Upper lobe of right lung (tissue), 1 donor: Measurements from ENCODE around the gene TYW1B. TPM values are rescaled to one million over a fixed set of nuclear protein-coding genes. Genes with fewer than 3 reads are reported as not detected.
"Not testable (repeated sequence)": the region's sequence is repeated elsewhere in the genome, so short reads cannot be mapped to it uniquely, and the experiment has no call there.

ENCODE experiments used
- ATAC-seq: fragments of 200-7000 bp; cut with Tn5 transposase; one replicate; pipeline ENCODE4 v1.9.1; 2020; ENCODE audit warnings: mild to moderate bottlenecking, moderate library complexity
- DNase-seq: peaks from one replicate; pipeline ENCODE4 v3.0.0-alpha.2; 2020
- H3K27ac ChIP-seq: fragments of 200-600 bp; one replicate; pipeline ENCODE4 v1.8.0; 2022
- H3K27me3 ChIP-seq: fragments of 200-600 bp; one replicate; pipeline ENCODE4 v1.8.0; 2022; ENCODE audit warnings: mild to moderate bottlenecking
- H3K36me3 ChIP-seq: fragments of 200-600 bp; one replicate; pipeline ENCODE4 v1.8.0; 2022
- H3K4me1 ChIP-seq: fragments of 200-600 bp; one replicate; pipeline ENCODE4 v1.8.0; 2022
- H3K4me3 ChIP-seq: fragments of 200-600 bp; one replicate; pipeline ENCODE4 v1.8.0; 2022; ENCODE audit warnings: mild to moderate bottlenecking
- H3K9me3 ChIP-seq: fragments of 200-600 bp; one replicate; pipeline ENCODE4 v1.8.0; 2022
- CTCF ChIP-seq: fragments of 200-600 bp; IDR thresholded peaks from one replicate; pipeline ENCODE4 v1.8.0; 2022; ENCODE audit warnings: antibody characterized with exemption
- intact Hi-C: fragments of 100-400 bp; cut with DNase I; formaldehyde crosslinking; loops from one replicate; pipeline ENCODE4 v1.11.0; 2022
- total RNA-seq: library from RNA; stranded (reverse); fragmentation: NEBNext Ultra II Directional; extraction: Animal tissue kit (Norgen Biotek cat#: 25700); gene quantifications from one replicate; pipeline ENCODE4 v1.2.1, GENCODE V29; 2021
- donor health status: DM: no; HTN: yes; CAD: no; lungs with severe emphysema.

Gene TYW1B
- total RNA-seq, 1 donor from 2014 or later: 6.7 TPM

- H3K9me3 ChIP-seq, H3K4me3 ChIP-seq, H3K27ac ChIP-seq, H3K27me3 ChIP-seq, intact Hi-C loops, DNase-seq, H3K4me1 ChIP-seq, H3K36me3 ChIP-seq: not testable (repeated sequence)
- TF ChIP-seq CTCF: peak; percentile 32
- peak; percentile 68 for ATAC-seq
Measured at GRCh38 chr7:72635273-72635908, 192.6 kb downstream of the TYW1B start.

- H3K4me1 ChIP-seq, H3K27ac ChIP-seq, H3K9me3 ChIP-seq, H3K4me3 ChIP-seq, intact Hi-C loops, DNase-seq, H3K27me3 ChIP-seq, H3K36me3 ChIP-seq: not testable (repeated sequence)
- ATAC-seq: peak; percentile 20
Measured at GRCh38 chr7:72632765-72633292, 195.2 kb downstream of the TYW1B start.

- H3K4me1 ChIP-seq, H3K4me3 ChIP-seq, H3K27me3 ChIP-seq, H3K36me3 ChIP-seq, H3K9me3 ChIP-seq, intact Hi-C loops, ATAC-seq, DNase-seq, H3K27ac ChIP-seq: not testable (repeated sequence)
Measured at GRCh38 chr7:72628375-72628774, 199.6 kb downstream of the TYW1B start.

- H3K4me1 ChIP-seq, H3K27me3 ChIP-seq, H3K4me3 ChIP-seq, H3K27ac ChIP-seq, H3K9me3 ChIP-seq, intact Hi-C loops, DNase-seq, H3K36me3 ChIP-seq, ATAC-seq: not testable (repeated sequence)
Measured at GRCh38 chr7:72626428-72627011, 201.5 kb downstream of the TYW1B start.

DNA sequence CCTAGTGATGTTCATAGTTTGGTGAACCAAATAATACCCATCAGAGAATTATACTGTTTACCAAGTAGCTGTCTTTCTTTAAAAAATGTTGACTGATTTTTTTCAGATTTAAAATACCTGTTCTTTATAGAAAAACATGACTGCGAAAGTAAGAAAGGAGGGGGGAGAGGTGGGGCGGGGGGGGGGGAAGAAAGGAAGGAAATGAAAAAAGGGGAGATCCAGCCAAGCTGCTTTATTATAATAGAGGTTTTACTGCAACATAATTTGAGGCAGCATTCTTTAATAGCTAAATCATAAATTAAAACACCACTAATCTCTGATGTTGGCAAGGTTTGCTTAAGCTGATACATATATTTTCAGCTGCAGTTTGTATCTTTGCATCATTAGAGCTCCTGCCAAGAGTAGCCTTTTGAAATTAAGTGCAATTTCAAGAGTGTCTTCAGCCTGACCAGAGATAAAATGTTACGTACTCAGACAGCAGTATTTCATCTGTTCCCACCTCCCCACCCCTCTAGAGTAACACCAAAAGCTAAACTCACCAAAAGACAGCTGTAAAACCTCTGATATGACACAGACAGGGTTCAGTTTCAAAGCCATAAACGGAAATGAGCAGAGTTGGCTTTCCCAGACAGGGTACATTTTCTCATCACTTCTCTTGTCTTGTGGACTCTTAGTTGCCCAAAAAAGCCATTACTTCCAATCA is 202.1 kb downstream of the TYW1B start:
- H3K36me3 ChIP-seq, H3K4me3 ChIP-seq, DNase-seq, H3K9me3 ChIP-seq, intact Hi-C loops, H3K27ac ChIP-seq, H3K27me3 ChIP-seq, H3K4me1 ChIP-seq: not testable (repeated sequence)
- peak; percentile 37 for ATAC-seq

DNA sequence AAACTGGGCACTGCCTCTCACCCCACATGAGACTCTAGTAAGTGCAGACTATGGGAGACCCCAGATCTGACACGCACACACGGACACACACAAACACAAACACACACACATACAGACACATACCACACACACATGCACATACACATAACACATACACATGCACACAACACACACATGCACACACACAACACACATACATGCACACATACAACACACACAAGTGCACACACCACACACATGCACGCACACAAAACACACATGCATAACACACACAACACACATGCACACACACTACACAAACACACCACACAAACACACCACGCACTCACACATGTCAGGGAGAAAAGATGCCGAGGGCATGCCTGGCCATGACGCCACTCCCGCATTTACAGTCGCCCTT is 205.5 kb downstream of the TYW1B start:
- DNase-seq (no peak), ATAC-seq (no peak)
- no peak overlapping the region for H3K4me3 ChIP-seq
- no peak overlapping the region for H3K27ac ChIP-seq
- H3K36me3 ChIP-seq: no peaks in the 10 kb centered on the region
- no peaks in the 10 kb centered on the region for H3K9me3 ChIP-seq
- H3K4me1 ChIP-seq: no peaks in the 10 kb centered on the region
- intact Hi-C loops: no loop called here
- no peak for TF ChIP-seq CTCF
- H3K27me3 ChIP-seq: no peaks in the 10 kb centered on the region

DNA sequence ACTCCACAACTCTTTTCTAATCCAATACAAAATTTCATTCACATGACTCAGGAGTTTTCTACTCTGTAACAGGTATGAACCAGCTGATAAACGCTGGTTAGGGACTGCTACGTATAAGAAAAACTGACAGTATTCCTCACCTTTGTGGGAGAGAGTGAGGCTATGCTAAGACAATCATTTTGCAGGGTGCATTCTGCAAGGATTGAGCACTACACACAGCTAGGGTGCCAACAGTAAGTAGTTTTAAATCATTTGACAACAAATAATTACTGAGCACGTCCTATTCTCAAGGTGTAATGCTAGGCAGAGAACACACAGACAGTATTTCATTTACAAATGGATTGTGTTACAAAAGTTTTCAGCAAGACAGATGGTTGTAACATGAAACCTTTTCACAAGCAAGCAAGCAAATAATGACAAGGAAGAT is 206.2 kb downstream of the TYW1B start:
- H3K4me3 ChIP-seq, H3K4me1 ChIP-seq, ATAC-seq, H3K36me3 ChIP-seq, H3K27me3 ChIP-seq, DNase-seq, H3K9me3 ChIP-seq, H3K27ac ChIP-seq, intact Hi-C loops: not testable (repeated sequence)

DNA sequence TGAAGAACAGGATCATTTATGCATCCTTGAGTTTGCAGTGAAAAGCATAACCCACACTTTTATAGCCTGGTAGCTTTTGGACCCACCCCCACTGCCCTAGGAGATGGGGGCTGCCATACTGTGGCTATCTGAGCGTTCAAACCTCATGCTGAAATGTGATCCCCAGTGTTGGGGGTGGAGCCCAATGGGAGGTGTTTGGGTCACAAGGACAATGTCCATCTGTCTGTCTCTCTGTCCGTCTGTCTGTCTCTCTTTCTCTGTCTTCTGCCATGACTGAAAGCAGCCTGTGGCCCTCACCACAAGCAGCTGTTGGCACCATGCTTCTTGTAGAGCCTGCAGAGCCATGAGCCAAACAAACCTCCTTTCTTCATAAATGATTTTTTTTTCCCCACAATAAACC is 207.1 kb downstream of the TYW1B start:
- intact Hi-C loops, H3K36me3 ChIP-seq, H3K9me3 ChIP-seq, DNase-seq, H3K27me3 ChIP-seq, H3K4me3 ChIP-seq, ATAC-seq, H3K4me1 ChIP-seq, H3K27ac ChIP-seq: not testable (repeated sequence)

DNA sequence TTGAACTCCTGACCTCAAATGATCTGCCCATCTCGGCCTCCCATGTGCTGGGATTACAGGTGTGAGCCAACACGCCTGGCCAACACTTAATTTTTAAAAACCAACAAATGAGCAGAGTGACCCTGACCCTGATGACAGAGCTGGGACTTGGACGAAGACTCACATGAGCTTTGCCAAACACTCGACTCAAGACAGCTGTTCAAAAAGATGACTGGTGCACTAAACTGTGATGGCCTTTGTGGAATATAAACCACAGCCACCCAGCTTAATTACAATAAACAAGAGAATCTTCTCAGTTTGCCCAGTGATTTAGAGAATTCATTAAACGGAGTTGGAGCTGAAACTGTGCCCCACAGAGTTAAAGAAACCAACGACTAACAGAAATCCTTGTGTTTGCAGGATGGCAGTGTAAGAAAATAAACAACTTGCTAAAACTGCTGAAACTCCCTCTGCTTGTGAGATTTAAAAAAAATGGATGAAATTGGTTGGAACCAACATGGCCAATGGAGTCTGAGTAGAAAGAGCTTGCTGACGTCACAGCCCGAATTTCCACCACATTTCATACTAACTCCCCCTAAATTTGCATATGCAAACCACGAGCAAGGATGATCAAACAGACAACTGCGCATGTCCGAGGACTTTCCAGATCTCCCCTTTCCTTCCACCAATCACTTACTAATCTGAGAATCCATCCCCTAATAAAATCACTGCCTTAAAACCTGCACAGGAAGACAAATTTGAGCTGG is 209.4 kb downstream of the TYW1B start:
- DNase-seq, intact Hi-C loops, H3K27me3 ChIP-seq: not testable (repeated sequence)

DNA sequence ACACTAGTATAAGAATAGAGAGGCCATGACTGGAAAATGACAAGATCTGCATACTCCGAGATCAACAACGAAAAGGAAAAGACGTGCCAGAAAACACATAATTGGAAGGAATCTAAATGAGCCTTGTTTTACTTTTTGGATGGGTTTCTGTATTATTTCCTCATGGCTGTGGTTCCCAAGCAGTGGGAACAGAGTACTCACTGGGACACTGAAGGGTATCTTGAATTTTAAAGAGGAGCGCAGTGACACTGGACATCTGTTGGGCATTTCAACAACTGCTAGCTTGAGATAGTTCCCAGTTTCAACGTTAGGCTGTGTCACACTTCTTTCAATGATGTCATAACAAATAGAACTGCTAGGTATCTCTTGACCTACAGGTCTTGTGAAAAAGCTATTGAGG is 218.2 kb downstream of the TYW1B start:
- ATAC-seq, H3K36me3 ChIP-seq, H3K27me3 ChIP-seq, H3K4me1 ChIP-seq, H3K4me3 ChIP-seq, DNase-seq, H3K27ac ChIP-seq, H3K9me3 ChIP-seq, intact Hi-C loops: not testable (repeated sequence)

More for the DNA sequence above, 209.4 kb downstream of the TYW1B start:
- not testable (repeated sequence) for H3K9me3 ChIP-seq, H3K4me1 ChIP-seq, ATAC-seq, H3K4me3 ChIP-seq, H3K27ac ChIP-seq, H3K36me3 ChIP-seq

DNA sequence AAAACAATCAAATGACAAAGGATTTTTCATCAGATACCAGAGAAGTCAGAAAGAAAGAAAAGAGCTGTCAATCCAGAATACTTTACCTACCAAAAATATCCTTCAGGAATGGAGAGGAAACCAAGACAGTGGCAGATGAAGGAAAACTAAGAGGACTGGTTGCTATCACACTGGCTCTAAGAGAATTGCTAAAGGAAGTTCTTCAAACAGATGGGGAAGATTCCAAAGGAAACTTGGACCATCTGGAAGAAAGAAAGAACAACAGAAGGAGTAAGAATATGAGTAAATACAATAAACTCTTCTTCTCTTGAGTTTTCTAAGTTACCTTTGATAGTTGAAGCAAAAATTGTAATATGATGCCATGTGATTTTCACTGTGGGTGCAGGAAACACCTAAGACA is 220.0 kb downstream of the TYW1B start:
- H3K4me3 ChIP-seq, H3K4me1 ChIP-seq, DNase-seq, H3K36me3 ChIP-seq, ATAC-seq, H3K27me3 ChIP-seq, H3K27ac ChIP-seq, H3K9me3 ChIP-seq, intact Hi-C loops: not testable (repeated sequence)
